K562 (cell line): ENCODE results near the gene ARMCX2. TPM values are rescaled to one million over a fixed set of nuclear protein-coding genes. Genes with fewer than 3 reads are reported as not detected.

Experiments used
- ATAC-seq: fragments of 200-7000 bp; cut with Tn5 transposase; 3 replicates; pipeline ENCODE4 v1.9.1; 2020; ENCODE audit warnings: moderate library complexity
- BruUV-seq: library from RNA; stranded (reverse); fragments of 400-500 nt; replicated peaks from 2 replicates; lab custom pipeline; 2021; lab: Mats Ljungman, UMichigan
- CTCF ChIA-PET: fragments of 300-600 bp; formaldehyde crosslinking; extraction: SDS; loops from one replicate; lab custom pipeline; 2021; ENCODE audit warnings: low intra/inter-chr PET ratio; lab: Yijun Ruan, JAX
- POLR2A ChIA-PET: fragments of 300-600, 350-650 bp; sonication (Branson Sonifier 250); formaldehyde crosslinking; extraction: SDS; loops from one replicate; lab custom pipeline; 2021; ENCODE audit warnings: antibody characterized with exemption, inconsistent platforms; lab: Yijun Ruan, JAX
- DNase-seq, 4 experiments: peaks; one replicate each; pipeline versions ENCODE4 v3.0.0 to v3.0.0-alpha.2; 2011 to 2018; ENCODE audit warnings: low spot score in 3 of 4, mixed read lengths in 3 of 4; ENCODE audit errors: extremely low read depth in 1 of 4
- FAIRE-seq: peaks from 2 replicates; lab custom pipeline; 2011; peaks lifted over from hg19 to GRCh38; lab: Jason Lieb, UNC
- H2AFZ ChIP-seq: 2 replicates; pipeline ENCODE4 v1.6.0; 2011; ENCODE audit warnings: low read depth, low read length, control low read depth, inconsistent platforms
- H3K27ac ChIP-seq: fragments of 200-600 bp; 3 replicates; pipeline ENCODE4 v1.8.0; 2011; ENCODE audit warnings: low read depth, mild to moderate bottlenecking, control low read depth, inconsistent platforms, low read length, moderate library complexity, mixed read lengths; ENCODE audit errors: extremely low read depth
- H3K27me3 ChIP-seq, 2 experiments: fragments of 300-600 bp in 1 of 2; 2 replicates in 1 of 2; 3 replicates in 1 of 2; pipeline versions ENCODE4 v1.6.0 to v1.8.0; 2011; ENCODE audit warnings: inconsistent platforms in 2 of 2, low read length in 2 of 2, mild to moderate bottlenecking in 1 of 2, mixed read lengths in 1 of 2, moderate library complexity in 1 of 2; ENCODE audit not compliant: control insufficient read depth in 2 of 2, insufficient read depth in 2 of 2
- H3K36me3 ChIP-seq: fragments of 300-600 bp; 3 replicates; pipeline ENCODE4 v1.8.0; 2011; ENCODE audit warnings: mild to moderate bottlenecking, low read length, inconsistent platforms; ENCODE audit not compliant: control insufficient read depth, insufficient read depth
- H3K4me1 ChIP-seq, 2 experiments: fragments of 200-600 bp in 1 of 2; replicated peaks in 1 of 2; 2 replicates in 1 of 2; 3 replicates in 1 of 2; pipeline versions ENCODE4 v1.5.1 to v1.8.0; 2011; ENCODE audit warnings: inconsistent platforms in 2 of 2, low read length in 2 of 2, mild to moderate bottlenecking in 1 of 2, mixed read lengths in 1 of 2, moderate library complexity in 1 of 2; ENCODE audit not compliant: control insufficient read depth in 2 of 2, insufficient read depth in 2 of 2
- H3K4me2 ChIP-seq: 2 replicates; pipeline ENCODE4 v1.6.1; 2011; ENCODE audit warnings: low read length, control low read depth, inconsistent platforms, mixed read lengths; ENCODE audit not compliant: insufficient read depth
- H3K4me3 ChIP-seq: fragments of 200-600 bp; sonication (generic), shearing (Covaris generic); 2 replicates; pipeline ENCODE4 v1.5.1; 2016; ENCODE audit warnings: control low read depth, inconsistent platforms
- H3K79me2 ChIP-seq: fragments of 200-600 bp; 3 replicates; pipeline ENCODE4 v1.8.0; 2011; ENCODE audit warnings: low read length, inconsistent platforms; ENCODE audit not compliant: control insufficient read depth, insufficient read depth
- H3K9ac ChIP-seq, 2 experiments: 2 replicates each; pipeline versions ENCODE4 v1.6.0 to v1.6.1; 2011; ENCODE audit warnings: low read depth in 2 of 2, low read length in 2 of 2, control low read depth in 1 of 2, inconsistent platforms in 1 of 2, mild to moderate bottlenecking in 1 of 2, mixed read lengths in 1 of 2; ENCODE audit not compliant: insufficient read depth in 1 of 2
- H3K9me1 ChIP-seq: one replicate; pipeline ENCODE4 v1.6.0; 2011; ENCODE audit warnings: inconsistent platforms, mild to moderate bottlenecking, low read length, moderate library complexity; ENCODE audit not compliant: control insufficient read depth, insufficient read depth
- H3K9me3 ChIP-seq: replicated peaks from 2 replicates; pipeline ENCODE4 v1.5.1; 2011; ENCODE audit warnings: low read depth, low read length, inconsistent platforms; ENCODE audit not compliant: control insufficient read depth, insufficient read depth
- H4K20me1 ChIP-seq: replicated peaks from 2 replicates; pipeline ENCODE4 v1.6.1; 2011; ENCODE audit warnings: low read length, inconsistent platforms, mixed read lengths; ENCODE audit not compliant: control insufficient read depth, insufficient read depth
- ARID2 ChIP-seq: fragments of 450-650 bp; IDR thresholded peaks from 2 replicates; pipeline ENCODE4 v1.6.1; 2017; ENCODE audit warnings: antibody characterized with exemption, mild to moderate bottlenecking
- BCL6 ChIP-seq: fragments of 250-450 bp; sonication (Bioruptor Pico); IDR thresholded peaks from 2 replicates; pipeline ENCODE4 v1.4.0; 2020
- CCNT2 ChIP-seq: IDR thresholded peaks from 2 replicates; pipeline ENCODE4 v1.6.1; 2011; ENCODE audit warnings: borderline replicate concordance, low read depth, mild to moderate bottlenecking, moderate library complexity, mixed read lengths, low read length; ENCODE audit not compliant: insufficient read length; ENCODE audit errors: extremely low read depth
- FOS ChIP-seq: IDR thresholded peaks from 3 replicates; pipeline ENCODE4 v1.6.1; 2011; ENCODE audit not compliant: insufficient read length; ENCODE audit errors: extremely low read depth
- JUNB ChIP-seq: fragments of 450-650 bp; formaldehyde crosslinking; conservative IDR thresholded peaks from 2 replicates; pipeline ENCODE4 v1.4.0; 2020; ENCODE audit warnings: mild to moderate bottlenecking
- MAZ ChIP-seq, 2 experiments: fragments of 450-650 bp in 1 of 2; sonication (generic) in 1 of 2; formaldehyde crosslinking; IDR thresholded peaks in 1 of 2; conservative IDR thresholded peaks in 1 of 2; 2 replicates each; pipeline versions ENCODE4 v1.4.0 to v1.5.0; 2020; ENCODE audit warnings: mild to moderate bottlenecking in 1 of 2, missing genetic modification reagents in 1 of 2
- MCM3 ChIP-seq: fragments of 450-650 bp; IDR thresholded peaks from 2 replicates; pipeline ENCODE4 v1.6.1; 2016
- MCM7 ChIP-seq, 2 experiments: fragments of 450-650 bp; IDR thresholded peaks; 2 replicates each; pipeline ENCODE4 v1.6.1; 2016 to 2018
- NFIC ChIP-seq: fragments of 450-650 bp; IDR thresholded peaks from 2 replicates; pipeline ENCODE4 v1.6.1; 2017; ENCODE audit warnings: mild to moderate bottlenecking, inconsistent platforms
- NRF1 ChIP-seq, 2 experiments: fragments of 450-650 bp; IDR thresholded peaks in 1 of 2; conservative IDR thresholded peaks in 1 of 2; 2 replicates each; pipeline ENCODE4 v1.6.1; 2014; ENCODE audit warnings: mild to moderate bottlenecking in 2 of 2
- PRMT5 ChIP-seq: sonication (generic); formaldehyde crosslinking; IDR thresholded peaks from 2 replicates; pipeline ENCODE4 v1.5.0; 2020; ENCODE audit warnings: missing genetic modification reagents
- SIX5 ChIP-seq, 2 experiments: IDR thresholded peaks; 2 replicates each; pipeline ENCODE4 v1.6.1; 2011; ENCODE audit warnings: low read length in 2 of 2, borderline replicate concordance in 1 of 2, low read depth in 1 of 2, mild to moderate bottlenecking in 1 of 2, moderate library complexity in 1 of 2; ENCODE audit not compliant: insufficient read depth in 1 of 2
- TBP ChIP-seq: optimal IDR thresholded peaks from 2 replicates; pipeline ENCODE3; 2011; ENCODE audit warnings: low read depth, low read length, improper control_type of control experiment
- ZNF175 ChIP-seq: fragments of 200-800 bp; sonication (Bioruptor generic); IDR thresholded peaks from 2 replicates; pipeline ENCODE4 v1.6.1; 2016; ENCODE audit warnings: low read depth, mild to moderate bottlenecking, missing genetic modification characterization, missing compliant biosample characterization
- WGBS: fragments of 100-300 bp; shearing (Covaris generic); methylation state at CpG from one replicate; pipeline ENCODE4 v1.1.6; 2016; ENCODE audit warnings: low coverage, mixed read lengths; ENCODE audit not compliant: insufficient coverage; ENCODE audit errors: missing lambda C conversion rate; 5-methylcytosine and 5-hydroxymethylcytosine counted together
- in situ Hi-C: fragments of 300-500 bp; cut with MboI; formaldehyde crosslinking; loops from 4 replicates; pipeline ENCODE4 v1.15.0; 2018; ENCODE audit warnings: inconsistent platforms, mixed read lengths
- intact Hi-C: fragments of 100-400 bp; cut with micrococcal nuclease; formaldehyde crosslinking; loops from 2 replicates; pipeline ENCODE4 v1.14.2; 2022
- polyA plus RNA-seq, 8 experiments: library from polyadenylated mRNA; depleted of rRNA in 4 of 8; stranded (reverse) in 5 of 8; unstranded in 3 of 8; fragments of >200 nt; fragmentation: Nextera tagmentation in 2 of 8; fragmentation: Illumina TruSeq in 1 of 8; extraction: Ambion mirVana in 2 of 8; extraction: Trizol in 1 of 8; gene quantifications; 2 replicates each; pipeline versions ENCODE4 v1.2.1 to v1.2.3, GENCODE V29; 2011 to 2014; ENCODE audit warnings: inconsistent platforms in 1 of 8, missing spikeins in 1 of 8
- total RNA-seq, 7 experiments: library from RNA; depleted of rRNA in 6 of 7; stranded (reverse); fragments of >200 nt in 6 of 7; fragmentation: Illumina TruSeq in 2 of 7; extraction: Trizol in 2 of 7; gene quantifications; 2 replicates each; pipeline versions ENCODE4 v1.2.1 to v1.2.3, GENCODE V29; 2011 to 2021; ENCODE audit warnings: low replicate concordance in 1 of 7
- TF ChIP-seq, protein P1 (sequence below): sonication (generic); formaldehyde crosslinking; IDR thresholded peaks from 2 replicates; pipeline ENCODE4 v1.8.0; 2022; ENCODE audit warnings: mild to moderate bottlenecking, missing genetic modification reagents
- TF ChIP-seq, protein P2 (sequence below): fragments of 450-650 bp; IDR thresholded peaks from 2 replicates; pipeline ENCODE4 v1.7.0; 2016; ENCODE audit warnings: borderline replicate concordance

ARMCX2 gene
- total and polyA plus RNA-seq, 9 of the 15 experiments (the other 6 are each of a cell fraction or from before 2014, with no cell fraction given), result 0.03 to 0.16 TPM; not detected in 7

DNA sequence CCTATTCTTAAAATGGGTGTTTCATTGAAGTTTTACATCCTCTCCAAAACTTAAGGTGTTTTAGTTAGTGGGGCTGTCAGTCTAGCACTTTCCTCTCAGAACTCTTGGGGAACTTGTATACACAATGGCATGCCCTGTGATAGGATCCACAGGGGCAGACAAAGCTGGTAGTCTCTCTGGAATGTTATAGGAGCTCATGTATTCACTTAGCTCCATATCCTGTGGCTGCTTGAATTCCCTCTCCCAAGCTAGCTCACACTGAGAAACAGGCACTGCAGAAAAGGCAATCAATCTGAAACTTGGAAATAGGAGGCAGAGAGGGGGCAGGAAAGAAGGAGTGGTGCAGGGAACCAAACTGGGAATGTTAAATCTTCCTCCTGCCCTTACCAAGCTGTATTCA is 26.3 kb upstream of the ARMCX2 start (continued):
- TF ChIP-seq, protein P1, sequence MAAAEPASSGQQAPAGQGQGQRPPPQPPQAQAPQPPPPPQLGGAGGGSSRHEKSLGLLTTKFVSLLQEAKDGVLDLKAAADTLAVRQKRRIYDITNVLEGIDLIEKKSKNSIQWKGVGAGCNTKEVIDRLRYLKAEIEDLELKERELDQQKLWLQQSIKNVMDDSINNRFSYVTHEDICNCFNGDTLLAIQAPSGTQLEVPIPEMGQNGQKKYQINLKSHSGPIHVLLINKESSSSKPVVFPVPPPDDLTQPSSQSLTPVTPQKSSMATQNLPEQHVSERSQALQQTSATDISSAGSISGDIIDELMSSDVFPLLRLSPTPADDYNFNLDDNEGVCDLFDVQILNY (CRISPR knock-in tag), result no peak
- TF ChIP-seq JUNB (CRISPR knock-in tag) (no peak), NFIC (no peak), ZNF175 (CRISPR knock-in tag) (no peak), NRF1 (conservative IDR thresholded peaks at IDR 0.05 in 1 of 2, IDR thresholded peaks at IDR 0.05 in 1 of 2) (no peak), MCM7 (IDR thresholded peaks at IDR 0.05) (no peak), BCL6 (CRISPR knock-in tag) (no peak), TBP (no peak), SIX5 (IDR thresholded peaks at IDR 0.05; ENCODE audit: borderline replicate concordance in 1 of 2, insufficient read depth in 1 of 2, low read depth in 1 of 2, low read length in 2 of 2) (no peak), CCNT2 (no peak)
- TF ChIP-seq, all 486 proteins: peak for 0

DNA sequence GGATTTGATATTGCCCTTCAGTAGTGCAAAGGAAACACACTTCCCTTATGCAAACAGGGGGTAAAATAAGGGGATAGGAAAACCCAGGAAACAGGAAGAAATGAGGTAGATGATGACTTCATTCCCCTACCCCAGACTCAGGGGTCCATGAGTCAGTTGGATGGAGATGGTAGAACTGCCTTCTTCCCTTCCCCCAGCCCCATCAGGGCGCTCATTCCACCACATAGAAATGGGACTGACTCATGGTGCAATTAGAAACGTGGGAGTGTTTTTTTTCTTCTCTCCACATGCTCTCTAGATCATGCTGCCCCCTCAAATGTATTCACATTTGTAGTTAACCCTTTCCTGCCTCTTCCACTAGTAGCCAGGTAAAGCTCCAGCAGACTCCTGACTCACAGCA is 23.1 kb upstream of the ARMCX2 start:
- TF ChIP-seq FOS (no peak), MCM3 (no peak), MAZ (CRISPR knock-in tag; conservative IDR thresholded peaks at IDR 0.05 in 1 of 2, IDR thresholded peaks at IDR 0.05 in 1 of 2) (no peak), ARID2 (no peak), PRMT5 (no peak)
- TF ChIP-seq, protein P2, sequence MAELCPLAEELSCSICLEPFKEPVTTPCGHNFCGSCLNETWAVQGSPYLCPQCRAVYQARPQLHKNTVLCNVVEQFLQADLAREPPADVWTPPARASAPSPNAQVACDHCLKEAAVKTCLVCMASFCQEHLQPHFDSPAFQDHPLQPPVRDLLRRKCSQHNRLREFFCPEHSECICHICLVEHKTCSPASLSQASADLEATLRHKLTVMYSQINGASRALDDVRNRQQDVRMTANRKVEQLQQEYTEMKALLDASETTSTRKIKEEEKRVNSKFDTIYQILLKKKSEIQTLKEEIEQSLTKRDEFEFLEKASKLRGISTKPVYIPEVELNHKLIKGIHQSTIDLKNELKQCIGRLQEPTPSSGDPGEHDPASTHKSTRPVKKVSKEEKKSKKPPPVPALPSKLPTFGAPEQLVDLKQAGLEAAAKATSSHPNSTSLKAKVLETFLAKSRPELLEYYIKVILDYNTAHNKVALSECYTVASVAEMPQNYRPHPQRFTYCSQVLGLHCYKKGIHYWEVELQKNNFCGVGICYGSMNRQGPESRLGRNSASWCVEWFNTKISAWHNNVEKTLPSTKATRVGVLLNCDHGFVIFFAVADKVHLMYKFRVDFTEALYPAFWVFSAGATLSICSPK, result no peak
- DNase-seq, result no peak
- Histone ChIP-seq H3K9me1 (no peaks in the 10 kb centered on the region), H2AFZ (no peak overlapping the region), H3K36me3 (no peaks in the 10 kb centered on the region), H3K4me3 (no peak overlapping the region), H3K27me3 (no peaks in the 10 kb centered on the region), H3K79me2 (no peaks in the 10 kb centered on the region), H3K4me1 (no peaks in the 10 kb centered on the region), H3K4me2 (no peak overlapping the region), H3K9ac (no peak overlapping the region), H3K9me3 (no peaks in the 10 kb centered on the region), H4K20me1 (no peaks in the 10 kb centered on the region), H3K27ac (no peak overlapping the region)
- BruUV-seq, result no TSS peak
- no peak for ATAC-seq
- WGBS, result 0% methylated on average over 2 of the region's 2 CpGs
- intact Hi-C loops, result no loop called here
- ChIA-PET POLR2A (no interaction called here), CTCF (no interaction called here)
- in situ Hi-C loops, result no loop called here
- no peak for FAIRE-seq
